OCI-LY7 (cell line): ENCODE data around the gene MARCHF2. TPM values are rescaled to one million over a fixed set of nuclear protein-coding genes. Genes with fewer than 3 reads are reported as not detected.

ENCODE experiments used
- BruUV-seq: library from RNA; stranded (reverse); fragments of 400-500 nt; replicated peaks from 2 replicates; lab custom pipeline; 2021; lab: Mats Ljungman, UMichigan
- CTCF ChIA-PET: fragments of 300-600 bp; sonication (Branson Sonifier 250); formaldehyde crosslinking; loops from one replicate; lab custom pipeline; 2022; ENCODE audit warnings: antibody characterized with exemption; ENCODE audit not compliant: unreplicated experiment; lab: Charles Lee
- POLR2A ChIA-PET: fragments of 300-600 bp; sonication (Branson Sonifier 250); formaldehyde crosslinking; loops from one replicate; lab custom pipeline; 2022; ENCODE audit warnings: antibody characterized with exemption; lab: Charles Lee
- DNase-seq: peaks from one replicate; pipeline ENCODE4 v3.0.0-alpha.2; 2015; ENCODE audit warnings: low spot score
- H2AFZ ChIP-seq: fragments of 200-600 bp; sonication (generic), shearing (Covaris generic); 2 replicates; pipeline ENCODE4 v1.6.1; 2014; ENCODE audit warnings: mild to moderate bottlenecking, antibody characterized with exemption, low read length, moderate library complexity
- H3K27ac ChIP-seq: fragments of 200-600 bp; sonication (generic); 2 replicates; pipeline ENCODE4 v1.5.1; 2014; ENCODE audit warnings: mixed run types, low read depth, mild to moderate bottlenecking, moderate library complexity, low read length, inconsistent platforms; ENCODE audit not compliant: poor library complexity, severe bottlenecking
- H3K36me3 ChIP-seq: fragments of 200-600 bp; sonication (generic); 2 replicates; pipeline ENCODE4 v1.6.1; 2014; ENCODE audit warnings: mild to moderate bottlenecking, antibody characterized with exemption, low read length, moderate library complexity, mixed read lengths; ENCODE audit not compliant: insufficient read depth
- H3K4me1 ChIP-seq: fragments of 200-600 bp; sonication (generic); 2 replicates; pipeline ENCODE4 v1.5.1; 2014; ENCODE audit warnings: mild to moderate bottlenecking, low read length; ENCODE audit not compliant: insufficient read depth, poor library complexity, severe bottlenecking
- H3K4me2 ChIP-seq: fragments of 200-600 bp; sonication (generic); 2 replicates; pipeline ENCODE4 v1.6.1; 2014; ENCODE audit warnings: mild to moderate bottlenecking, low read length
- H3K4me3 ChIP-seq: fragments of 200-600 bp; sonication (generic); 2 replicates; pipeline ENCODE4 v1.5.1; 2014; ENCODE audit warnings: mild to moderate bottlenecking, low read depth, low read length; ENCODE audit not compliant: poor library complexity, severe bottlenecking
- H3K79me2 ChIP-seq: fragments of 200-600 bp; sonication (generic); 2 replicates; pipeline ENCODE4 v1.6.1; 2016; ENCODE audit warnings: low read depth, mild to moderate bottlenecking, low read length, moderate library complexity, mixed read lengths; ENCODE audit not compliant: insufficient read depth
- H3K9me2 ChIP-seq: fragments of 200-600 bp; sonication (generic); 2 replicates; pipeline ENCODE4 v1.6.1; 2016; ENCODE audit warnings: mild to moderate bottlenecking, low read length, mixed read lengths; ENCODE audit not compliant: insufficient read depth
- H3K9me3 ChIP-seq: fragments of 200-600 bp; sonication (generic); 2 replicates; pipeline ENCODE4 v1.6.1; 2014; ENCODE audit warnings: mild to moderate bottlenecking, mixed run types, low read length, mixed read lengths
- H4K20me1 ChIP-seq: fragments of 200-600 bp; sonication (generic); 2 replicates; pipeline ENCODE4 v1.6.1; 2014; ENCODE audit warnings: mild to moderate bottlenecking, antibody characterized with exemption, low read length, moderate library complexity, mixed read lengths; ENCODE audit not compliant: insufficient read depth
- EZH2phosphoT487 ChIP-seq: fragments of 200-600 bp; sonication (generic); IDR thresholded peaks from 2 replicates; pipeline ENCODE4 v1.6.1; 2018; ENCODE audit warnings: low read depth, borderline replicate concordance, mild to moderate bottlenecking, mixed run types, antibody characterized with exemption, low read length, moderate library complexity, mixed read lengths
- intact Hi-C: fragments of 100-400 bp; cut with micrococcal nuclease; formaldehyde crosslinking; loops from one replicate; pipeline ENCODE4 v1.10.0; 2022; ENCODE audit not compliant: unreplicated experiment
- total RNA-seq, 2 experiments: library from RNA; depleted of rRNA in 1 of 2; stranded (reverse); fragments of >200 nt in 1 of 2; shearing (Covaris generic) in 1 of 2; gene quantifications; 2 replicates each; pipeline ENCODE4 v1.2.3, GENCODE V29; 2014 to 2022
- TF ChIP-seq, protein P1 (sequence below): fragments of 200-600 bp; sonication (generic); conservative IDR thresholded peaks from 2 replicates; pipeline ENCODE4 v1.5.1; 2014; ENCODE audit warnings: mild to moderate bottlenecking, antibody characterized with exemption, low read length, moderate library complexity, mixed read lengths

MARCHF2 gene
- total RNA-seq, 2 experiments from 2014 or later, result 12.4 to 14.1 TPM

DNA sequence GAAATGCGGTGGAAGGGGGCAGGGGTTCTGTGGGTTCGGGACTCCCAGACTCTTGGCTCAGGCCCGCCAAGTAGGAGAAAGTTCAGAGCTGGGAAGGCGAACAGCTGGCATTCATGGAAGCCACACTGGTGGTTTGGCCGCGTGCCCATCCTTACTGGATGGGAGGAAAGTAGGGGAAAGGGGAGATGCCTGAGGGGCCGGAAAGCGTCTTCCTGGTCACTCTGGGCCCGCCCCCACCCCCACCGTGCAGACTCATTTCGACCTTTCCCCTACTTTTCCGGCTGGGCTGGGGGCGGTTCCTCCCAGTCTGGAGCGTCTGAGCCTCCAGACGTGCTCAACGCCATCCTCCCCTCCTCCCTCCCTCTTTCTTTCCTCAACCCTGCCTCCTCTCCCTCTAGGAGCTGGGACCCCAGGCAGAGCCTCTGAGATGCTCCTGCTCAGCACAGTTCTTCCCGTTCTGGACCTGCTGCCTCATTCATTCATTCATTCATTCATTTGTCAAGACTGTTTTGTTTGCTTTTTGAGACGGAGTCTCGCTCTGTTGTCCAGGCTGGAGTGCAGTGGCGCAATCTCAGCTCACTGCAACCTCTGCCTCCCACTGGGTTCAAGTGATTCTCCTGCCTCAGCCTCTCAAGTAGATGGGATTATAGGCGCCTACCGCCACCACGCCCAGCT lies 45.6 kb upstream of the MARCHF2 start:
- Histone ChIP-seq H3K4me3 (no peak overlapping the region), H3K79me2 (no peaks in the 10 kb centered on the region), H3K27ac (no peak overlapping the region), H3K4me1 (no peaks in the 10 kb centered on the region), H4K20me1 (no peaks in the 10 kb centered on the region), H3K4me2 (no peak overlapping the region), H2AFZ (no peak overlapping the region), H3K9me2 (no peaks in the 10 kb centered on the region), H3K36me3 (no peaks in the 10 kb centered on the region), H3K9me3 (no peaks in the 10 kb centered on the region)
- ChIA-PET POLR2A (interaction anchor here (0.6 kb wide), 1 partner anchor 922 kb away, joined by 3 read pairs; no protein-coding TSS in a partner anchor), CTCF (no interaction called here)
- BruUV-seq, result no TSS peak
- intact Hi-C loops, result no loop called here
- DNase-seq, result no peak
- TF ChIP-seq EZH2phosphoT487, result no peak
- TF ChIP-seq, protein P1, sequence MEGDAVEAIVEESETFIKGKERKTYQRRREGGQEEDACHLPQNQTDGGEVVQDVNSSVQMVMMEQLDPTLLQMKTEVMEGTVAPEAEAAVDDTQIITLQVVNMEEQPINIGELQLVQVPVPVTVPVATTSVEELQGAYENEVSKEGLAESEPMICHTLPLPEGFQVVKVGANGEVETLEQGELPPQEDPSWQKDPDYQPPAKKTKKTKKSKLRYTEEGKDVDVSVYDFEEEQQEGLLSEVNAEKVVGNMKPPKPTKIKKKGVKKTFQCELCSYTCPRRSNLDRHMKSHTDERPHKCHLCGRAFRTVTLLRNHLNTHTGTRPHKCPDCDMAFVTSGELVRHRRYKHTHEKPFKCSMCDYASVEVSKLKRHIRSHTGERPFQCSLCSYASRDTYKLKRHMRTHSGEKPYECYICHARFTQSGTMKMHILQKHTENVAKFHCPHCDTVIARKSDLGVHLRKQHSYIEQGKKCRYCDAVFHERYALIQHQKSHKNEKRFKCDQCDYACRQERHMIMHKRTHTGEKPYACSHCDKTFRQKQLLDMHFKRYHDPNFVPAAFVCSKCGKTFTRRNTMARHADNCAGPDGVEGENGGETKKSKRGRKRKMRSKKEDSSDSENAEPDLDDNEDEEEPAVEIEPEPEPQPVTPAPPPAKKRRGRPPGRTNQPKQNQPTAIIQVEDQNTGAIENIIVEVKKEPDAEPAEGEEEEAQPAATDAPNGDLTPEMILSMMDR, result no peak

- H3K27ac ChIP-seq, result no peak overlapping the region
- TF ChIP-seq EZH2phosphoT487, result no peak
- TF ChIP-seq, protein P1, result no peak
- no peaks in the 10 kb centered on the region for H4K20me1 ChIP-seq
- no peaks in the 10 kb centered on the region for H3K79me2 ChIP-seq
- no peaks in the 10 kb centered on the region for H3K36me3 ChIP-seq
- ChIA-PET CTCF (no interaction called here), POLR2A (no interaction called here)
- no peak for DNase-seq
- no peak overlapping the region for H3K4me2 ChIP-seq
- intact Hi-C loops, result no loop called here
- H3K4me1 ChIP-seq, result no peaks in the 10 kb centered on the region
- H3K4me3 ChIP-seq, result no peak overlapping the region
- H3K9me2 ChIP-seq, result no peaks in the 10 kb centered on the region
- H2AFZ ChIP-seq, result no peak overlapping the region
- no TSS peak for BruUV-seq
- no peaks in the 10 kb centered on the region for H3K9me3 ChIP-seq
These were observed 42.7 kb upstream of the MARCHF2 start for GRCh38 chr19:8370176-8371010.
